Activated T-cell treated with anti-CD3 and anti-CD28 coated beads, Interleukin-2, amount 50 U/mL, for 1 hour (primary cell): ENCODE measurements around the gene EXOC7.
"Not testable (repeated sequence)": the region's sequence is repeated elsewhere in the genome, so short reads cannot be mapped to it uniquely, and the experiment has no call there.

ENCODE experiments used
- DNase-seq: peaks from one replicate; pipeline ENCODE4 v3.0.0-alpha.2; 2020

Gene EXOC7

DNA sequence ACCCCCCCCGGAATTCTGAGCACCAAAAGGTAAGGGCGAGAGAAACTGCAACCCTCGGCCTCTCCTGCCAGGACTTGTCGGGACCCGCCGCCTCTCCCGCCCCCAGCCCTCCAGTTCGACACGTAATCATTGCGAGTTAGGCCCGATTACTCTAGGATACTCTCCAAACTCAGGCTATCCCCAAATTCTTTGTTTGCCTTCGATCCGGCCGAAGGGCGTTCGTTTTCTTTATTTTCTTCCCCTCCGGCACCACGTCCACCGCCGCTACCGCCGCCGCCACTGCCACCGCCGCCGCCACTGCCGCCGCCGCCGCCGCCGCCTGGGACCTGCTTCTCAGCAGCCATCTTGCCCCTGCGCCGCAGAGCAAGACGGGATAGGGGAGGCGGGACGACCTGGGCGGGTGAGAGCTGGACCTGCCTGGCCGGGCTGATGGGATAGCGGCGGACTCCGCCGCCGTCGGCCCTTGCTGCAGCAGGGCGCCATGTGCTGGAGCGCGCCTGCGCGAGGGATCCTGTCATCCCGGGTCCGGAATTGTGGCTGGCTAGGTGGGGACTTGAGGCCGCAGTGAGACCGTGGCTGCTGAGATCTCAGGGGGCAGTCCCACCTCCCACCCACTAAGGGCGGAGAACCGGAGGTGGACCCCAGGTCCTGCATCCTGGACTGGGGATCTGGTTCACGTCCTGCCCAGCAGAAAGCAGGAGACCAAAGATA lies 31.3 kb downstream of the EXOC7 start, which contains the start of gene SRP68:
Gene SRP68, minus strand, starts transcription at position 370 of the 711 bp plus-strand sequence. Its CDS starts 26 bp downstream, at position 344.
- DNase-seq, result peak; percentile 85

DNA sequence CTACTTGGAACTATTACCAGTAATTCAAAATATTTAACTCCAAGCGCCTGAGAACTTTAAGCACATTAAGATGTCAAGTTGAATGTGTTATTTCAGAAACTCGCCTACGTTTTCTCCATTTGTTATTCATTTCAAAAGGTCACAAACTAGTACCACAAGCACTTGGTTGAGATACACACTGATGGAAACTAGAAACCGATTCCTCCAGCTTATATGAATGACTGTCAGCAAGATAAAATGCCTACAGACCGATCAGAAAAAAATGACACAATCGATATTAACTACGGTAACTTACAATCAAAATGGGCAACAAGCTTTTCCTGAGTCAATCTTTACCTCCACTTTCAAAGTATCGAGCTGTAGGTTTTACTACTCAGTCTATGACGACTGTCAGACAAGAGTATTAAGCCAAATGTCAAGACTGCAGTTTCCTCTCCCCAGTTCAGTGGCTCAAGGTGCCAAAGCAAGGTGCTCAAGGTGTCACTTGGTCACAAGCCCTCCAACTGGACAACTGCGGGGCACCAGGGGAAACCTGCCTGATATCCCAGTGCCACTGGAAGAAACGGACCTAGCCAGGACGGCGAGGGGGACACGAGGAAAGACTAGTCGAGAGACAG lies 31.9 kb downstream of the EXOC7 start:
- DNase-seq, result peak; percentile 46

DNA sequence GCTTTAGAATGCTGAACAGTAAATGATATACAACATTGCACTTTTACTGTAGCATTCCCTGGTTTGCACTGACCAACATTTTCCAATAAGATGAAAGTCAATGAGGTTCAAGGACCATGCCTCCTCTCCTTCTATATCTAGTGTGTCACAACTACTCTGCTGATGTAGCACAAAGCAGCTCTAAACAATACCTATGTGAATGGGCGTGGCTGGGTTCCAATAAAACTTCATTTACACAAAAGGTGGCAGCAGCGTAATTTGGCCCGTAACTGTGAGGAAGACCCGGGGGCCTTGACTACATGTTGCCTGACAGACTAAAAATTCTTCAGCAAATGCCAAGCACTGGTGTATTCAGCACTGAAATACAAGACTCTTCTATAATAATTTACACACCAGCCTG lies 37.8 kb downstream of the EXOC7 start:
- no peak for DNase-seq

- no peak for DNase-seq
Observed at GRCh38 chr17:76063875-76064546, 39.6 kb downstream of the EXOC7 start.

DNA sequence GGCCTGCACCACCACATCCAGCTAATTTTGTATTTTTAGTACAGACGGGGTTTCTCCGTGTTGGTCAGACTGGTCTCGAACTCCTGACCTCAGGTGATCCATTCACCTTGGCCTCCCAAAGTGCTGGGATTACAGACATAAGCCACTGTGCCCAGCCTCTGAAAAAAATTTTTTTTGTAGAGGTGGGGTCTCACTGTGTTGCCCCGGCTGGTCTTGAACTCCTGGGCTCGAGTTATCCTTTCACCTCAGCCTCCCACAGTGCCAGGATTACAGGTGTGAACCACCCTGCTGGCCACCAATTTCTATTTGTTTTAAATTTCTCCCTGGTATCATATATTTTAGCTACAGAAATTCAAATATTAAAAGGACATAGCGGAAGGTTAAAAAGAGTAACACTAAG lies 45.3 kb downstream of the EXOC7 start:
- not testable (repeated sequence) for DNase-seq

- no peak for DNase-seq
Observed at GRCh38 chr17:76056882-76057281, 46.7 kb downstream of the EXOC7 start.

- no peak for DNase-seq
Observed at GRCh38 chr17:76054112-76054476, 49.5 kb downstream of the EXOC7 start.

GRCh38 chr17:76053246-76054111 lies 50.1 kb downstream of the EXOC7 start:
- no peak for DNase-seq

- no peak for DNase-seq
Observed at GRCh38 chr17:76051561-76051960, 52.0 kb downstream of the EXOC7 start.

- no peak for DNase-seq
Observed at GRCh38 chr17:76050538-76051467, 52.8 kb downstream of the EXOC7 start.

DNA sequence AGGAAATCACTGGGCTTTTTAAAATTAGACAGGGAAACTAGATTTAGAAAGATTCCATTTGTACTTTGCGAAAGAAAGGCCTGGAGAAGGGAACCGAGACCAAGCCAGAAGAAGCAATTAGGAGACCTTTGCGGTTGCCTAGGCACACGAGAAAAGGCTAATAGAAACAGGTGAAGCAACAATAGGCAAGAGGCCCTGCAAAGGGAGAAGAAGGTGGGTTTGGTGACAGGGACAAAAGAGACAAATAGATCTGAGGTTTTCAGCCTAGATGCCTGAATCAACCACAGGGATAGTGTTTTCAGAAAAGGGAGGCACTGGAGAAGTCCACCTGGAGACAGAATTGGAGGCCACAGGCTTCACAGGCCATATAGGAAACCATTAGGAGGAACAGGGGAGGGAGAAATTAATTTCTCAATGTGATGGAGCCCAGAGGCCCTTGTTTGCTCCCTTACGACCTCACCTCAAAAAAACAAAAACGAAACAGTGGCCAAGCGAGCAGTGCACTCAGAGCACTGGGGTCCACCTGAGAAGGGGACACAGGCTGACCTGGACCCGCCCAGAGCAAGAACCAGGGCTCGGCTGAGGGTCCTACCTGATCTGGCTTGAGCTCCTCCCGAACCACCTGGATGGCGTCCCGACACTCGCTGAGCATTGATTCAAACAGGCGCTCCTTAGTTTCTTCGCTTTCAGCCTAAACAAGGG lies 53.6 kb downstream of the EXOC7 start:
- no peak for DNase-seq

GRCh38 chr17:76049239-76049638 lies 54.3 kb downstream of the EXOC7 start:
- no peak for DNase-seq

- no peak for DNase-seq
Observed at GRCh38 chr17:76048711-76049110, 54.9 kb downstream of the EXOC7 start.

- no peak for DNase-seq
Observed at GRCh38 chr17:76048025-76048605, 55.5 kb downstream of the EXOC7 start.

- no peak for DNase-seq
Observed at GRCh38 chr17:76046064-76046463, 57.5 kb downstream of the EXOC7 start.

DNA sequence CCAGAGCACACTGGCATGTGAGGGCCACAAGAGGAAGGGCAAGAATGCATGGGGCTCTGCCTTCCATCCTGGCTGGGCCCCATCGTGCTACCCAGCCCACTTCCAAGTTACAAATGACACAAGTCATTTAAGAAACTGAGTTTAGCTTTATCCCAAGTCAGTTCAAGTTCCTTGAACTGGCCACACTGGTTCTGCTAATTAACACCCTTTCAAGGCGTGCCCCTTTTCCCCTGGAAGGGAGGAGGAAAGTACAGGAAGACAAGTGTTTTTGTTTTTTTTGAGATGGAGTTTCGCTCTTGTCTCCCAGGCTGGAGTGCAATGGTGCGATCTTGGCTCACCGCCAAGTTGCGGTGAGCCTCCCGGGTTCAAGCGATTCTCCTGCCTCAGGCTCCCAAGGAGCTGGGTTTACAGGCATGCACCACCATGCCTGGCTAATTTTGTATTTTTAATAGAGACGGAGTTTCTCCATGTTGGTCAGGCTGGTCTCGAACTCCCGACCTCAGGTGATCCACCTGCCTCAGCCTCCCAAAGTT lies 59.0 kb downstream of the EXOC7 start:
- DNase-seq, result not testable (repeated sequence)

GRCh38 chr17:76042868-76043267 lies 60.7 kb downstream of the EXOC7 start:
- DNase-seq, result not testable (repeated sequence)

DNA sequence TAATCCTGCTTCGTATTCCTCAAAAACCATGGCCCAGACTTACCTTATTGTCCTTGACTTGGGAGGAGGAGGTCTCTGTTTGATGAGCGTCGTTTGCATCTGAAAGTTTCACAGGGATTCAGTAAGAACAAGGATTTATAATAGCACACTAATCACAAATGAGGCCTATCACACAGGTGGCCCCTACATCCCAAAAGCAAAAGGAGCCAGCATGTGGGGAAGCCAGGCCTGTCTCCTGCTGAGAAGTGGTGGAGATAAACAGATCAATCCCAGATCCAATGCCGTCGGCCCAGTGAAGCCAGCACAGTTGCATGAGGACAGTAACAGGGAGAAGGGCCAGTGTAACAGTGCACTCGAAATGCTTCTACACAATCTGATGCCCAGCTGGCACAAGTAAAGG lies 63.2 kb downstream of the EXOC7 start:
- no peak for DNase-seq

DNA sequence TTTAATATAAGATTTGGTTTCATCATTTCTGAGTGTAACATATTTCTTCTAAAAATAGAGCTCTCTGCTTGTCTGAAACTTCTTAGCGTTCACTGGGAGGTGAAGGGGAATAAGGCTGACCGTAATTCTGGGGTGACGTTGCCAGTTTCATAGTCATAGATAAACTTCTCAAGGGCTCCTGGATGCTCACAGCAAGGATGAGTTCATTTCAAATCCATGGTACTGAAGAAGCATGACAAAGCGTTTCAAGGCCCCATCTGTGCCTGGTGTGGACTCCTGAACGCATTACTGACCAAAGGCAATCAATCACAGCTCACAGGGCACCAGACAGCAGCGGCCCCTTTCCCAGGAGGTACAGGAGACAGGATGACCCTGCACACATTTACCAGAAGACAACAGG lies 64.5 kb downstream of the EXOC7 start:
- DNase-seq, result no peak

GRCh38 chr17:76038050-76038449 lies 65.5 kb downstream of the EXOC7 start:
- no peak for DNase-seq
